HG02943 (cell line): Measurements from ENCODE around the gene SGMS1.

Experiments
- ATAC-seq: cut with Tn5 transposase; IDR thresholded peaks from one replicate; pipeline ENCODE4 v1.9.1; 2021; ENCODE audit warnings: mild to moderate bottlenecking, low read depth, moderate library complexity; ENCODE audit not compliant: unreplicated experiment

Gene SGMS1

DNA sequence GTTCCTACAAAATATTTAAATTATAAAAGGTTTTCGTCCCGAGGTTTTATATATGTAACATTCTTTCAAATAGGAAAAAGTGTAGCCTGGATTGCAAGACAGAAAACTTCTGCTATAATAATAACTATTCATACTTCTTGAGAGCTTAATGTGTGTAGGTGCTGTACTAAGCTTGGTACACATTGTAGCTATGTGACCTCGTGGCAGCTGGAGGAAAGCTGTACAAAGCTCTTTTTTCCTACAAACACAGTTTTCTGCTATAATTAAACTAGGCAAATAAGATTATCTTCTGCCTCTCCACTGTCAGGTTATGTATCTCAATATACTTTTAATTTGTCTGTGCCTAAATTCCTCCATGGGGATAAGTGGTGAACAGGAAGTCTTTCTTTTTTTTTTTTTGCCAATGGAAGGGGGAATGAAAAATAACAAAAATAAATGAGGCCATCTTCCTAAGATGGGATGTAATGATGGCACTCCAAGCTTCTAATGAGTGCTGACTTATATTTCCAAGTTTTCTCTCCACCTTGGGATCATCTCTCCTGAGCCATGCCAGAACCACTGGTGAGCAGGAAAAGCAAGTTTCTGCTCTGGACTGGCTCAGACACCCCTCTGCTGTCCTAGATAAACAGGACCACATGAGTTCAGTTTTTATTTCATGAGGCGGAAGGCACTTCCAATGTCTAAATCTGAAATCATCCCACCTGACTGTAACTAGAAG is 9.9 kb downstream of the SGMS1 start:
- ATAC-seq, result no peak

DNA sequence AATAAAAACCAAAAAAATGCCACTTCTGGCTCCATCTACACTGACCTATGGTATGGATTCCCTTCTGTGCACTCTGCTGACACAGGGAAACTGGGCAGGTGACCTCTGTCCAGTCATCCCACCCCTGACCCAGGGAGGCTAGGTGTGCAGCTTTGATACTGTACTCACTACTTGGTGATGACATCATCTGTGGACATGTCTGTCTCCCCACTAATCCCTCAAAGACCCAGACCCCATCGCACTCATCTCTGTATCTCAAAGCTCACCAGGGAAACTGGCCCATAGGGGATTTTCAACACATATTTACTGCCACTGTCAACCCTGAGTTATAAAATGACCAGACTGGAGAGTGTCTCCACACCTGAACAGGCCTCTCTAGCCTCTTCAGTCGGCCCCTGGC is 10.6 kb downstream of the SGMS1 start:
- ATAC-seq, result no peak

DNA sequence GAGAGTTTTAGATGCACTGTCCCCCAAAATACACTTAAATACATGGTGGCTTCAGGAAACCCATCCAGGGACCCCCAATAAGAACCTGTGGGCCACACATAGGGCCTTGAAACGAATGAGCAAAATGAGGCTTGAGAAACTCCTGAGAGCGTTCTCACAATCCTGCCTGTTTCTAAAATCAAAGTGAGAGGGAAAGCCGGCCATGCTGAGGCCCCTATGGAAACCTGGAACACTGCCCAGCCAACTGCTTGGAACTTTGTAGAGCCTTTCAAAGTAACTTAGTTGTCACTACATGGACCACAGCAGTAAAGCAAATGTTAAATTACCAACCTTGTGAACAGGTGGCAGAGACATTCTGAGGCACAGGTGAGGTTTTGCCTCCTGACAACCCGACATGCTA is 13.4 kb downstream of the SGMS1 start:
- ATAC-seq, result no peak

DNA sequence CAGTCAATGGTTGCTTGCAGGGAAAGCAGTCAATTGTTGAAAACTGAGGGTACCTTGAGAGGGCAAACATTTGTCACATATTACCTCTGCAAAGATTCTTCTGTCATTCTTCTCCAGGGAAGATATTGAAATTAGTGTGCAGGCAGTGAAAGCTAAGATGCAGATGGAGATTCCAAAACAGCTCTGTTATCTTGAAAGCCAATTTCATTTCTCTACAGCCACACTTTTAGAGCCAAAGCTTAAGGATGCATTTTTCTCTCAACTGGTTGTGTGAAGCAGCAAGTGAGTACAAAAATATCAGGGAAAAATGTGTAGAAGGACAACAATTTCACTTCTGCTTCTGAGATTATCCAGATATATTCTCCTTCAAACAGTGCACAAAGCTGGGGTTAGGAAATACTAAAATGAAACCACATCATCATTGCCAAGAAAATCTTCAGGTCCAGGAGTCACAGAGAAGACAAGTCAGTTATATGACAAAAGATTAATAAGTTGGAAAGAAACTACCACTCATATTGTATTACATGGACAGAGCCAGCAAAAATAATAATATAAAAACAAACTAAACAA is 16.3 kb downstream of the SGMS1 start:
- ATAC-seq, result no peak

DNA sequence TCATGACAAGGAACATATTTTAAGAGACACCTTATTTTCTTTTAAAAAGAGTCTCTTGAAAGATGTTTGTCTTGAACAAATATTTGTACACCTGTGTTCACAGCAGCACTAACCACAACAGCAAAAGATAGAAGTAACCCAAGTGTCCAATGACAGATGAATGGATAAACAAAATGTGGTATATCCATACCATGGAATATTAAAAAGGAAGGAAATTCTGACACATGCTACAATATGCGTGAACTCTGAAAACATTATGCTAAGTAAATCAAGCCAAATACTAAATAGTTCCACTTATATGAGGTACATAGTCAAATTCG is 17.8 kb downstream of the SGMS1 start:
- ATAC-seq, result no peak

DNA sequence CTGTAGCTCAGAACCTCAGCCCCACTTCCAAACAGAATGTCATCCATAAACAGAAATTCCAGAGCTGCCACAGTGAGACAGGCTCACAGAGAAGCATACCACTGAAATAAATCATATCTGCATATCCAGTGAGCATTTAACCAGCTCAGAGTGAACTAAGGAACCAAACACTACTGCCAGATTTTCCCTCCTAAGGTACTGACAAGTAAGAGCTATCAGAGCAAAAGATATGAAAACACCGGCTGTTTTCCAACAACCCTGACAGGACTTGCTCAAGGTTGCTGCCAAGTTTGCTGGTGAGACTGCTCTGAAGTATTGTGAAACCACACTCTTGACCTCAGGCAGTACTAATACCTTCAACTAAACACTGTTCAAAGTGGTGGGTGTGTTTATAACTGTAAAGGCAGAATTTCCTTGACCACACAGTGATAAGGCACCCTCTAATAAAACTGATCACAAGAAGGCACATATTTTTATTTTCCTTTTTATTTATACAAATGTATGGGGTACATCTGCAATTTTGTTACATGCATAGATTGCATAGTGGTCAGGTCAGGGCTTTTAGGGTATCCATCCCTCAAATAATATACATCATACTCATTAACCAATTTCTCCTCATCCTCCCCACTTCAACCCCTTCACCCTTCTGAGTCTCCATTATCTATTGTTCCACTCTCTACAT is 18.3 kb downstream of the SGMS1 start:
- ATAC-seq, result peak; percentile 73

DNA sequence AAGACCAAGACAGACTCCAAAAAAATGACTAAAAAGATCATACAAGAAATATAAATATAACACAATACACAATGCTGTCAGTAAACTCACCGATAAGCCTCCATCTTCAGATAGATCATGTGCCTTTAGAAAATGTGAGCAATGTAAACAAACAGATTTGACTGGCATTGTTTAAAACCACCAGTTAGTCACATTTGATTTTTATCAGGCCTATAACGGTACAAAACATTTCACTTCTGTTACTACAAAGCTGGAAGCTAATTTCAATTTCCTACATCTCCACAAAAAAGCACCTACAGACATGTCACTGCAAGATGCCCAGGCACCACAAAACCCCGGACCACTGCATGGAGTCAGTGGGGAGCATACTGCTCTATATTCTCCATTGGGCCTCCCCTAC is 18.9 kb downstream of the SGMS1 start:
- no peak for ATAC-seq

DNA sequence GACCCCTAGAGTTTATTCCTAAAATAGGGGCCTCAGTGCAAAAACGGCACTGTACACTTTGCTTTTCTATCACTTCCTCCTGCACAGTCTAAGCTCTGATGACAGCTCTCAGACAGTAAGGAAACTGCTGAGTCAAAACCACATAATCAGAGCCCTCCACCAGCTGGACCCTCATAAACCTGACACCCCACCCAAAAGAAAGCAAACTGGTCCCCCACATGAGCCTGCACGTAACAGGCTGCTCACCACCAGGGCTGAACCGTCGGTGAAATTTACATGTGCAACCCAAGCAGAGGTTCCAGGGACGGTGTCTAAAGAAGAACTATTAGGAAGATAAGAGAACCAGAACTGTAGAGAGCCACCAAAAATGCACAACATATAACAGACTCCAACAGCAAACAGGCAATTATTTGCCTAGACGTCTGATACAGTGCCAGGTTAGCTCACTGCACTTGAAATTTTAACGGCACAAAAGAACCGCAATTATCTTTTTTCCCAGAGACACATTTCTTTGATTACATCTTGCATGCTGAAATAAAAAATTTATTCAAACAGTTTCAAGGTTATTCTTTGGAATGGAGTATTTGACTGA is 19.6 kb downstream of the SGMS1 start:
- peak; percentile 66 for ATAC-seq

DNA sequence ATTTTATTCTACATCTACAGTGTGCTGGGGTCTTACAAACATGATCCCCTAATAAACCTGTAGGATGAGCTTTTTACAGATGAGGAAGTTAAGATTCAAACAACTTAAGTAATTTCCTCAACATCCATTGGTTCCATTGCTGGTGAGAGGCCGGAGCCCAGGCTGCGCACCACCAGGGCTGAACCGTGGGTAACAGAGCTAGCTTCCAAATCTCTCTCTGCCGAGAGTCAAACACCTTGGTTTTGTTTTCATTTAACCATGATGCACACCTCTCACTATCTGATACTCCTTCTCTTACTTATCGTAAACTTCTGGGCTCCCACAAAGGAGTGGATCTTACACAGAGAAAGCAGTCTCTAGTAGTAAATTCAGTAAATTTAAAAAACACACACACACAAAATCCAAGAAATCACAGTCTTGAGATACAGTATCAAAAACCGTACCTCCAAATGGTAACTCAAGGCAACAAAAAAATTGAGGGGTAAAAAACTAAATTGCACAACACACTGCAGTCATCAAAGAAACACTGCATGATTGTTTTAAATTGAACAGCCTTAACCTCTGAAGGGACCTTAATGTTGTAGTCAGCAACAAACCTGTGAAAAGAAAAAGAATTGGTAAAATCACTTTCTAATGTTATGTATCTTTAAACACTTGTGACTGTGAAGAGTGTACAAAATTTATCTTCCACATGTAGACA is 20.5 kb downstream of the SGMS1 start:
- ATAC-seq, result no peak

DNA sequence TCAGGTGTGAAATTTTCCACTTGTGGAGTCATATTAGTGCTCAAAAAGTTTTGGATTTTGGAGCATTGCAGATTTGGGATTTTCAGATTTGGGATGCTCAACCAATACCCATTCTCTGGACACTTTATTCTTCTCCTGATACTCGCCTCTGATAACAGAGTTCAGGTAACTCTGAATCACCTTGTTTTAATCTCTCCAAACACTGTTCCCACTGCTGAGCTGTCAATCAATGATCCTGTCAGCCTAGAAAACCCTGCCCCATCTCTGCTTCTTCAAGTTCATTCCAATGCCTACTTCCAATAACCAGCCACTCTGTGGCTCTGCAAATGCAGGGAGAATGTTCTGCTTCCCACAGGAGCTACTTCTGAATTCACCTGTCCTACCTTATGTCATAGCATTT is 21.8 kb downstream of the SGMS1 start:
- no peak for ATAC-seq

DNA sequence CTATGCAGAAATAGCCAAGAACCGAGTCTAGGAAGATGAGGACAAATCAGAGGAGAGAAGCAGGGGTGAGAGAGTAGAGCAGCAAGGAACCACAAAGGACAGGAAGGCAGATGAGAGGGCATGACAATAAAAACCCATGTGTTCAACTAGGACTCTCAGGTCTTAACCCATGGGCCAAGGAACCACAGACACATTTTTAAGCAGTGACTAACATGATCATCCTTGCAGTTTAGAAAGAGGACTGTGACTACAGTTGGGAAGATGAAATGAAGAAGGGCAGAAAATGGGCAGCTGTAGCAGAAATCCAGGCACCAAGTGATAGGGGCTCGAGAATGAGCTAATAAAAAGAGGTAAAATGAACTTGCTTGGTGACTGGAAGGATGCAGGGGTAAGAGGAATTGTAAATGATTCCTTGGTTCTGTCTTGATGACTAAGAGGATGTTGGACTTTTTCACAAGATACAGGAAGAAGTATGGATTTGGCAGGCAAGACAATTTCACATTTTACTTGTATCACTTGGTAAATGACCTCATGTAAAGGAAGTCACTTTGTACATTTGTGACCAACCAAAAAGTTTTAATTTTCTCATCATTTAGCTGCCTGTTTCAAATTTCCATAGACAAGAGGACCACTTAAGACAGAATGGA is 22.8 kb downstream of the SGMS1 start:
- no peak for ATAC-seq

DNA sequence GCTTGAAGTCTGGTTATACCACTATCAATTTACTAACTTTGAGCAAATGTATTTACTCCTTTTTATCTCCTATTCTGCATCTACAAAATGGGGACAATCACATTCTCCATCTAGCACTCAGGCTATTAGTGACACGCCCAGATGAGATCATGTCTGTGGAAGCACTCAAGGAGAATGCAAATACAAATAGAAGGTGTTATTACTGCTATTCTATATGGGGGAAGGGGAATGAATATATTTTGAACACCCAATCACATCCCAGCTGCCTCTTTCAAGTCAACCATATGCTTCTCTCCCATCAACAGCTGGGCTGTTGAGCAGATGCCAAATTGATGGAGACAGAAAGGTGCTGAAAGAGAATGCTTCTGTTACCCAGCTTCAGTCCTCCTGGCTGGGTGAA is 23.5 kb downstream of the SGMS1 start:
- ATAC-seq, result no peak

DNA sequence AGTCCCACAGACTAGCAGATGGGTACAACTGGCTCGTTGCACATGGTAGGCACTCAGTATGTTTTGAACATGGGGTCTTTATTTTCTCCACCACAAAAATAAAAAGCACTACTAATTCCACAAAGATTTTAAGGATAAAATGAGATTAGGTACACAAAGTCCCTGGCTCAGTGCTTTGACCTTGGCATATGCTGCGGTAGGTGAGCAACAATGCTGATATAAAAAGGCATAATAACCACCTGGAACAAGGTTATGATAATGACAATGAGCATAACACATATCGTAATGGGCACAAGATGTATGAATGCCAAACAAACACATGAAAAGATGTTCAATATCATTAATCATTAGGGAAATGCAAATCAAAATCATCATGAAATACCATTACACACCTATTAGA is 26.9 kb downstream of the SGMS1 start:
- no peak for ATAC-seq

DNA sequence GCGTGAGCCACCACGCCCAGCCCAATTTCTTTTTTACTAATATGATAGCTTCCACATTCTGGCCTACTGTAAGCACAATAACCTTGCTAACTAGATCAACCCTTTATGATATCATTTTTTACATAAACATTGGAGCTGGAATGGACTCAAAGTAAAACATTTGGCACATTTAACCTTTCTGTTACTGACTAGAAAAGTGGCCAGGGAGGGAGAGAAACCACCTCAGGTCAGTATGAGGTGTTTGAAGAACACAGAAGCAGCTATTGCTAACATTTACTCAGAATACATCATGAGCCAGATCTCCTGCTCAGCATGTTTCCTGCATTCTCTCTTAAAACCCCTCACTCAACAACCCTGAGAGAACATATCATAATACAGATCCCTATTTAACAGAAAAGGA is 27.3 kb downstream of the SGMS1 start:
- ATAC-seq, result no peak

DNA sequence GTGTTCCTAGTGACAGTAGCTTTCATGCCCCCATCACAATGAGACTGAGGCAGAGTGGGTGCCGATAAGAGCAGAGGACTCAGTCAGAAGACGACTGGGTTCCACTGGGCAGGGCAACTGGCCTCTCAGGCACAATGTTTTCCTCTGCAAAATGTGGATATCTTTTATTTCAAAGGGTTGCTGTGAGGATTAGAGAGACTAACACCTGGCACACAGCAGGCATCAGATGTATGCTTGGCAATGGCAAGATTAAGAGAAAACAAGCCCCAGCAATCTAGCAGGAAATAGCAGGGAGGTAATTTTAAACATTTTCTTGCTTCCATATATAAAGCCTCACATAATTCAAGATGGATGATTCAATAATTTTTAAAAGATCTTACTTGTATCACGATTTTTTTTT is 28.0 kb downstream of the SGMS1 start:
- ATAC-seq, result no peak

DNA sequence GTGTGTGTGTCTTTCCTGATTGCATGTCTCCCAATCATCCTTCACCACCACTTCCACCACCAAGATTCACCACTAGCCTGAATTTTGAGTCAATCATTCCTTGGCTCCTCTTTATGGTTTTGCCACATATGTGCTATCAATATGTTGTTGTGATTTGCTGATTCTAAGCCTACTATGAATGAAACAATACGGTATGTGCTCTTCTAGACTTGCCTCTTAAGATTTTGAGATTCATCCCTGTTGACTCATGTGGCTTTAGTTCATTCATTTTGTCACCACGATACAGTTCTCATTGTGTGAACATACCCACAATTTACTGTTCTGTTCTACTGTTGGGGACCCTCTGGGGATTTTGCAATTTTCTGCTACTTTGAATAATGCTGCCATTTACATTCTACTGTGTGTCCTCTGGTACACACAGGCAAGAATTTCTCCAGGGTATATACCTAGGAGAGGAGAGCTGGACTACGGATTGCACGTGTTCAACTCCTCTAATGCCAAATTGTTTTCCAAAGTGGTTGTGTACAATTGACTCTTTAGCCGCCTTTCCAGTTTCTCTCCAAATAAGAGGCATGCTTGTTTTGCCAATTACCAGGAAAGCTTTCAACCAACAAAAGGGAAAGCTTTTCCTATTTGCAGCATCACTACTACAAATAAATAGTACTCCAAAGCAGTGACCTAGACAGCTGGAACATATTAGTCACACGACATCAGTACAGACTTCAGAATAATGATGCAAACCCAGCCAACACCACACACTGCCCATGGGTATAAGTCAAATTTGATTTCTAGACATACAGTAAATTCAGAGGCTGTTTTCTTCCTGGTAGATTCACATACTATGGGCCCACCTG is 30.0 kb downstream of the SGMS1 start:
- no peak for ATAC-seq

DNA sequence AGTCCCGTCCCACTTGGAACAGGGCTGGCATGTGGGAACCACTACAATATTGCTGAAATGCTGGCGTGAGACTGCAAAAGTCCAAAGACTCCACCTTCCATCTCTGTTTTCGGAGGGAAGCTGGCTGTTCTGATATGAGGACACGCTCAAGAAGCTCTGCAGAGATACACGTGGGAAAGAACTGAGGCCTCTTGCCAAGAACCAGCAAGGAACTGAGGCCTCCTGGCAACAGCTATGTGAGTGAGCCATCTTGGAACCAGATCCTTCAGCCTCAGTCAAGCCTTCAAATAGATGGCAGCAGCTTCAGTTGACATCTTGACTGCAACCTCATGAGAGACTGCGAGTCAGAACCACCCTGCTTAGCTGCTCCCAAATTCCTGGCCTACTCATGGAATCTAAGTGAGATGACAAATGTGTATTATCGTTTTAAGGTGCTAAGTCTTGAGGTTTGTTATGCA is 30.8 kb downstream of the SGMS1 start:
- no peak for ATAC-seq

DNA sequence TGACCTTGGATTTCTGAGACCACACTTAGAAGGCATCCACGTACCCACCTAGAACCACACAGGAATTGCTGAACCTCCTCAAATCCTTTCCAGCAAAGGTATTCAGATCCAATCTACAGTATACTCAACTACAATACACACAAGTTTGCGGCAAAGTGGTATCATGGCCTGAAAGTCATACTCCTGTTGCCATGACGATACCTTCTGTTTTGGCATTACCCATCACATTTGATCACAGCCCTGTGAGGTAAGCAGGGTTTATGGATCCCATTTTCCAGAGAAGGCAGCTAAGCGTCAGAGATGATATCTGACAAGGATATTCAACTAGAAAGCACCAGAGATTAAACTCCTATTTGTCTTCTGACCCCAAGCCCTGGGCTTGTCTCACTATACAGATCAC is 32.8 kb downstream of the SGMS1 start:
- no peak for ATAC-seq

DNA sequence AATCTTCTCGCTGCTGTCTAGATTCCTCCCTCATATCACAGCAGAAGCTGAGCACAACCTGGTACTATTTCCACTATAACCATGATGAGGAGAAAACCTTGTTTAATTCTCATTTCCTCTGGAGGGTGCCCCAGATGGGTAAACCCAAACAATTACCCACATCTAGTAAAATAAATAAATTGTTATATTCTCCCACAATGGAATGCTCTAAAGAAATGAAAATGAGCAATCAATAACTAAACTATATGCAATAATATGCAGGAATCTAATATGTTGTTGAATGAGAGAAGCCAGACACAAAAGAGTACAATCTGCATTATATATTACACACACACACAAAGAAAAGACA is 37.0 kb downstream of the SGMS1 start:
- ATAC-seq, result no peak
